NCI-H510A treated with DMSO at 0.1 percent for 48 hours (cell line): ENCODE results near the gene TRAIP.
A peak's percentile ranks its signal among the peaks of the same experiment; 100 is the strongest.
"Not testable (repeated sequence)": the region's sequence is repeated elsewhere in the genome, so short reads cannot be mapped to it uniquely, and the experiment has no call there.

ENCODE experiments used
- DNase-seq: peaks from one replicate; lab custom pipeline; 2025; lab: John Stamatoyannopoulos, UW

The TRAIP gene

DNA sequence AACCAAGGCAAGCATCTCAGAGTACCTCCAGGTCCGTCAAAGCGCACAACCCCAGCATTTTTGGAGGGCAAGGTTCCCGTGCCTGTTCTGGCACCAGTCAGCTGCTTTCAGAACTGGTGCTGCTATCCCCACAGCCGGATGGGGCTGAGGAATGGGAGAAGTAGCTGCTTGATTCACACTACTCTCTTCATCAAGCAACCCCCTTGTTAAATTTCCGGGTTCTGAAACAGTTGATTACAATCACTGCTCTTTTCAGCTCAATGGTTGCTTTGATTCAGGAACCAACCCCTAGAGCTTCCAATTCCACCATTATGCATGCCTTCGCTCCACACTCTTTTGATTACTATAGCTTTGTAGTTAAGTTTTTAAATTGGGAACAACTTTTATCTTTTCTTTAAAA is 30.3 kb downstream of the TRAIP start:
- no peak for DNase-seq

- DNase-seq, result not testable (repeated sequence)
Observed at GRCh38 chr3:49823131-49823530, 33.2 kb downstream of the TRAIP start.

DNA sequence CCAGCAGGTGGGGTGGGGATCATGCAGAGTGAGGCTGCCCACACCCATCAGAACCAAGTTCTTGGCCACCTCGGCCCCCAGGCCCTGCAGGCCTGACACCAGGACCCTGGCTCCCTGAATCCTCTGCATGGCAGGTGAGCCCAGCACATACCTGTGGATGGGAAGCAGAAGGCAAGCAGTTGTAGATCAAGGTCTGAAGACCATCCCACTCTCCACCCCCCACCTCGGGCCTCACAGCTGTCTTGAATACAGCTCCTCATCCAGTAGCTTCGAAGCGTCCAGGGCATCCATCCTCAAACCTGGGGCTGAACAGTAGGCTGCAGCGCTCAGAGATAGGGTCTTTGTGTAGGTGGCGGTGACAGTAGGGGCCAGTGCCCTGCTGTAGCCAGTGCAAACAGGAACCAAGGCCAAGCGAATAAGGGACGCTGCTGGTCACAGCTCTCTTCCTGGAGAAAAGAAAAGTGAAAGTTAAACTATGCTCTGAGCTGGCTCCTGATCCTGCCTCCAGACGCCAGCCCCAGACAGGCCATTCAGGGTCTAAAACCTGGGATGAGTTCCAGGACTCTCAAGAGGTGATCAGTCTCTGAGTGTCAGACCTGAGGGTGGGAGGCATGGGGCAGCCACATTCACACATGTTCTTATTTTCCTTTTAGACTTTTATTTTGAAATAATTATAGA is 42.7 kb downstream of the TRAIP start, which contains the start of gene UBA7:
Gene UBA7, minus strand, starts transcription at position 457 of the 678 bp plus-strand sequence. Its CDS starts 166 bp downstream, at position 291.
- no peak for DNase-seq

DNA sequence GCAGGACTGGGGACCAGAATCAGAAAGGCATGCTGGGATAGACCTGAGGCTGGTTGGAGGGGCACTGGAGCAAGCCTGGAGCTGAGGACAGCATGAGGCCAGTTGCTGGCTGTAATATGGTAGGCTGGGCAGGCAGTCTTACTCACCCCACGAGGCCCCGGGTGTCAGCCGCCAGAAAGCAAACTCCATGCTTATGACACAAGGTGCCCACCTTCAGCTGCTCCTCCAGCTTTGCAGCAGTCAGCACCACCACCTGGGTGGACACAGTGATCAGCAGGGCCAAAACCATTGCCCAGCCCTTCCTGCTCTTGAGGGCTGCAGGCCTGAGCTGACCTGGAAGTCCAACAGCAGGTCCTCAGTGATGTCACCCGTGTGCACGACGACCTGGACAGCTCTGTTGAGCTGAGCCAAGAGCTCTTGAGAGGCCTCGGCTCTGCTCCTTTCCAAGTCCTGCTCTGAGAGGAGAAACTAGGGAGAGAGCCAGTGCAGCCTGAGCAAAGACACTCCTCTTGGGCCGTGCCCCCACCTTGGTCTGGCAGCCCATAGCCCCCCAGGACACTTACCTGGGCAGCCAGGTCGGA is 43.4 kb downstream of the TRAIP start:
- DNase-seq, result no peak

DNA sequence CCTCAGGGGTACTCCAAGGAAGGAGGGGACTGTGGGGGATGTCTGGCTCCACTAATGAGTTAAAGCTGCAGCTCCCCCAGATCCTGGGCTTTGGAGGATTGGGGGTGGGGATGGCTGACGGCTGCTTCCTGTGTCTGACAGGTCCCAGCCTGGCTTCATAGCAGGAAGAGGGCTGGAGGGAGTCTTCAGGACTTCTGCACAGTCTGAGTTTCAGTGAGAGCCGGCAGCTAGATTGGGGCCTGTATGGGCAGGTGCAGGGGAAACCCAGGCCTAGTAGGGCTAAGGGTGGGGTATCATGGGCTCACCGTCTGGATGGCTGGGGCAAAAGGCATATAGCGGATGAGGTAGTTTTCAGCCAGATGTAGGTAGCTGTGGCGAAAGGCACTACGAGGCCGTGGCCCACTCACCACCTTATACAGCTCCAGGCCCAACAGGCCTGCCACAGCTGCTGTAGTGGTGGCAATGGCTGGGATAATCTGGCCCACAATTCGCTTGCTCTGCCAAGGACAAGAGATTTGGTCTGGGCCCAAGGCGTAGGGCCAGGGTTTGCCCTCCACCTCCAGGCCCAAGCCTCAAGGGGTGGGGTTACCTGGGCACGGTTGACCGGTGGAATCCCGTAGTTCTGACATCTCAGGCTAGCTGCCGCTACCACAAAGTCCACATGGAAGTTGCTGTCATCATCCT is 48.8 kb downstream of the TRAIP start:
- DNase-seq, result no peak

DNA sequence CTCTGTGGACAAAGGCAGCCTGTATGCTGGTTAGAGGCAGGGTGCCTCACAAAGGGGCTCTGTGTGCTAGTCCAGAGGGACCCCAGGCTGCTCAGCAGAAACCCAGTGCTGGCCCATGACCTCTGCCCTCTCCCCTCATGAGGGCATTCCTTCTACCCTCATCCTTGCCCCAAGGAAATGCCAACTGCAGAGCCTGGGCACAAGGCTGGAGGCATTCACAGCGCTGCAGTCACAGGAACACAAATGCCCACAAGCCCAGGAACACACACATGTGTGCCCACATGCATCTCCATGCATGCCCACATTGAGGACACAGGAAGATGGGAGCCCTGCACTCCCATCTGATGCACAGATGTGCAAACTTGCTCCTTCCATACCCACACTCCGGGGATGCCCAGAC is 49.5 kb downstream of the TRAIP start:
- DNase-seq, result no peak

DNA sequence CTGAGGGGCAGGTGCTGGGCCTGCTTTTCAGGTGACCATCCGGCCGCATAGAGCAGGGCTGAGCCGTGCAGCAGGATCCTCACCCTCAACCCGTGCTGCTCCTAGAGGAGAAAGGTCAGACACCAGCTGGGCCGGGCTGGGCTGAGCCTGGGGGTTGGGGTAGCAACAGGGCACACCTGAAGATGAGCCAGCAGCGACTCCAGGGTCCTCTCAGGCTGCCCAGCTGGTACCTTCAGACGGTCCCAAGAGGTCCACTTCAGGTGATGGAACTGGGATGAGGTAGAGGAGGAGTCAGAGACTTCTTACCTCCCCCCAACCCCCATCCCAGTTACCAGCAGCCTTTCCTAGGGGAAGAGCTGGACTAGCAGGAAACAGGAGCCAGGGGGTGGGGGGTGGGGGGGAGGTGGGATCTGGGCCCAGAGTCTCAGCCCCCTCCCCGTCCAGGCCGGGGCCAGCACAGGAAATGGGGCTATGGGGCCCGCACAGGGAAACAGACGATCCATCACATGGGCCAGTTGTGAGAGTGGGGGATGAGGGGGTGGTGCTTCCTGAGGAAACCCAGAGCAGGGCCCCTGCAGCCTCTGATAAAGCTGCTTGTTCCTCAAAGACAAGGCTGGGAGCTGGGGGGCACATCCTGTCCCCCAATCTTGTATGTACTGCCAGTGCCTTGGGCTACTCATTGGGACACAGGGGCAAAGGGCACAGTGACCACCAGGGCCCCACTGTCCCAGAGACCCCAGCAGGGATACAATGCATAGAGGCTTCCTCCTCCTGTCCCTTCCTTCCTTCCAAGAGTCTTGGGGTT is 50.3 kb downstream of the TRAIP start:
- no peak for DNase-seq

DNA sequence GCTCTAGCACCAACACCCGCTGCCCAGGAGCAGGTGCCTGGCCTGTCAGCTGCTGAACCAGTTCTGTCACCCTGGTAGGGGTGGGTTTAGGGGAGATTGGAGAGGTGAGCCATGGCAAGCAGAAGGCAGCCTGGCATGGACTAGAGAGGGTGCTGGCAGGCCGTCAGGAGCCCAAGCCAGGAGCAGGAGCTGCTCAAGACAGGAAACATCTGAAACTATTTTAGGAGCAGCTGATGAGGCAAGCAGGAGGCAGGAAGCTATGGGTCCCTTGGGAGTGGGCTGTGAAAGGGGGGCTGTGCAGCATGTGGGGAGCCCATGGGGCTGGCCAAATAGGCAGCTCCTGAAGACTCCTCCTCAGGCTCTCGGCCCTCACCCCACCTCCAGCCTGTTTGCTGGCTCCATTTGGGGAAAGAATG is 51.0 kb downstream of the TRAIP start:
- no peak for DNase-seq

DNA sequence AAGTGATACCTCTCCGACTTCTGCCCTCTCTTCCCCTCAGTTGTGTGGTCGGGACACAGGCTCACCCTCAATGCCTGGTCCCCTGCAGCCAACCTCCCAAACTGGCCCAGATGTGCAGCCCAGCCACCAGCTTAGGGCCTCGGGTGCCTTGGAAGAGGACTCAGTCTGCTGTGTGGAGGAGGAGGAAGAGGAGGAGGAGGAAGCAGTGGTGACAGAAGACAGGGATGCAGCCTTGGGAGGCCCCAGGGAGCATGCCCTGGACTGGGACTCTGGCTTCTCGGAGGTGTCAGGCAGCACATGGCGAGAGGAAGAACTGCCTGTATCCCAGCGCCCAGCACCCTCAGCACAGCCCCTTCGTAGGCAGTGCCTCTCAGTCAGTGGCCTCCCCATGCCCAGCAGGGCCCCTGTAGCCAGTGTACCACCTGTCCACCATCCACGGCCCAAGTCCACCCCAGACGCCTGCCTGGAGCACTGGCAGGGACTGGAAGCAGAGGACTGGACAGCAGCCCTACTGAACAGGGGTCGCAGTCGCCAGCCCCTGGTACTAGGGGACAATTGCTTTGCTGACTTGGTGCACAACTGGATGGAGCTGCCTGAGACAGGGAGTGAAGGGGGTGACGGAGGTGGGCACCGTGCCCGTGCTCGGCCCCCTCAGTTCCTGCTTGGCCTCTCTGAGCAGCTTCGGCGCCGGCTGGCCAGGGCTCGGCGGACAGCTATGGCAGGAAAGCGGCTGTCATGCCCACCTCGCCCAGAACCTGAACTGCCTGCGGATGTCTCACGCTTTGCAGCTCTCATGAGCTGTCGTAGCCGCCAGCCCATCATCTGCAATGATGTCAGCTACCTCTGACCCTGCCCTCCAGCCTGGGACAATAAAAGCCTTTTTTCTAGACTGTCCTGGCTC is 52.0 kb downstream of the TRAIP start:
- DNase-seq, result no peak

GRCh38 chr3:49803465-49804140 is 52.8 kb downstream of the TRAIP start:
- peak; percentile 51 for DNase-seq

DNA sequence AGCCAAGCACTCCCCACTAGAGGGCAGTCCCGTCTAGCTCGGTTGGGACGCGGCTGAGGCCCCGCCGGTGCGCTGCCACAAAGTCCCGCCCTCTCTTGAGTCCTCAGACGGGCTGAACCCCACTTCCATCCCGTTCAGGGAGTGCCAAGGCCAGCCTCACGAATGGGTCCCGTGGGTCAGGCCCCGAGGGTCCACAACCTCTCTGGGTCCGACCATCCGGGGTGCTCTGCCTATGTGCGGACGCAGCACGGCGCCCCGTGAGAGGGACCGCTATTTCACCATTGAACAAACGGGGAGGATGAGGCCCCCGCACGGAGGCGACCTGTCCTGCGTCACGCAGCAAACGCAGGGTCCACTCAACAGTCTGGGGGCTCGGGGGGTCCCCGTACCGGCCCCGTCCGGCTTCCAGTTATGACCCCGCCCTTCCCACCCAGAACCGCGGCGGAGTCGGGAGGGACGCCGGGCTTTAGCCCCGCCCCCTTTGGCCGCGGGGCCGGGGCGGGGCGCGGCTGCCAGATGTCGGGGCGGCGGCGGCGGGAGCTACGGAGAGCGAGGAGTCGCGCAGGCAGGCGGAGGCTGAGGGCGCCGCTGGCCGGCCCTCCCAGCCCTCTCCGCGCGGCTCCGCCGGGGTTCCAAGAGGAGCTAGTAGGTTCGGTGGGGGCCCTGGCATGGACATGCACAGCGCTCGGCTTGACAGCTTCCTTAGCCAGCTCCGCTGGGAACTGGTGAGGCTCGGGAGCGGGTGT is 53.5 kb downstream of the TRAIP start, which contains the start of gene INKA1:
Gene INKA1, plus strand, starts transcription at position 543 of the 746 bp plus-strand sequence. Its CDS starts 132 bp downstream, at position 675.
- DNase-seq, result peak; percentile 60

GRCh38 chr3:49801160-49801559 is 55.2 kb downstream of the TRAIP start:
- DNase-seq, result no peak

- DNase-seq, result no peak
Observed at GRCh38 chr3:49799761-49800160, 56.6 kb downstream of the TRAIP start, which contains the start of gene CDHR4. Gene CDHR4, minus strand, starts transcription at chr3:49799873. Its CDS starts 61 bp downstream, at chr3:49799812.

GRCh38 chr3:49799105-49799504 is 57.3 kb downstream of the TRAIP start:
- DNase-seq, result no peak

GRCh38 chr3:49794926-49795905 is 61.1 kb downstream of the TRAIP start:
- no peak for DNase-seq

DNA sequence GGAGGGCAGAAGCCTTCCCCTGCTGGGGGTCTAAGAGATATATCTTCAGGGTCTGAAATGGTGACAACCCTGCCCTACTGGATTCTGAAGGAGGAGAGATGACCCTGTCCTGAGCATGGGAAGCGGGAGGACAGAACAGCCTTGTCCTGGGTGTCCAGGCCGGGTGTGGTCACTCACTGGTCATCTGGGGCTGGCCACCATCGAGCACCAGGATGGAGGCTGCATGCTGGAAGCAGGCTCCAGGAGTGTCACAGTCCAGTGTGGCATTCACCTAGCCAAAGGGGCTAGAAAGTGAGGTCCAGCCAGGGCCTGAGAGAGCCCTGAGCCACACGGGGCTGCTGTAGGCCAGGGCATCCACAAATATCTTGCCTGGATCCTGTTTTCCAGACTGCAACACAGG is 61.9 kb downstream of the TRAIP start:
- DNase-seq, result no peak

GRCh38 chr3:49793486-49794085 is 62.8 kb downstream of the TRAIP start:
- DNase-seq, result no peak
